H9 (cell line): ENCODE measurements around the gene GPR155. TPM values are rescaled to one million over a fixed set of nuclear protein-coding genes. Genes with fewer than 3 reads are reported as not detected.

ENCODE experiments used
- DNase-seq: peaks from one replicate; pipeline ENCODE4 v3.0.0-alpha.2; 2017
- H2AFZ ChIP-seq: one replicate; pipeline ENCODE4 v1.6.1; 2013; ENCODE audit warnings: mild to moderate bottlenecking, low read length, control low read depth, moderate library complexity
- H2AK5ac ChIP-seq: 2 replicates; pipeline ENCODE4 v1.6.1; 2013; ENCODE audit warnings: low read length, control low read depth, mixed read lengths; ENCODE audit not compliant: insufficient read length
- H2BK120ac ChIP-seq: one replicate; pipeline ENCODE4 v1.6.1; 2013; ENCODE audit warnings: low read depth, mild to moderate bottlenecking, low read length, control low read depth, inconsistent platforms; ENCODE audit not compliant: poor library complexity, severe bottlenecking
- H2BK12ac ChIP-seq: 2 replicates; pipeline ENCODE4 v1.6.1; 2013; ENCODE audit warnings: low read length, control low read depth, mixed read lengths, low read depth; ENCODE audit not compliant: insufficient read length
- H2BK15ac ChIP-seq: 2 replicates; pipeline ENCODE4 v1.6.1; 2013; ENCODE audit warnings: low read depth, low read length, control low read depth
- H2BK20ac ChIP-seq: one replicate; pipeline ENCODE4 v1.6.1; 2013; ENCODE audit warnings: low read depth, mild to moderate bottlenecking, low read length, control low read depth, inconsistent platforms; ENCODE audit not compliant: poor library complexity, severe bottlenecking
- H2BK5ac ChIP-seq: 2 replicates; pipeline ENCODE4 v1.6.1; 2013; ENCODE audit warnings: low read length, control low read depth, mixed read lengths; ENCODE audit not compliant: insufficient read length
- H3K14ac ChIP-seq: 2 replicates; pipeline ENCODE4 v1.6.1; 2013; ENCODE audit warnings: low read length, control low read depth; ENCODE audit not compliant: insufficient read depth
- H3K18ac ChIP-seq: 2 replicates; pipeline ENCODE4 v1.6.1; 2013; ENCODE audit warnings: low read depth, mild to moderate bottlenecking, mixed read lengths, low read length, control low read depth; ENCODE audit not compliant: insufficient read length
- H3K23ac ChIP-seq: 2 replicates; pipeline ENCODE4 v1.6.1; 2013; ENCODE audit warnings: low read length, control low read depth, mixed read lengths, low read depth; ENCODE audit not compliant: insufficient read length
- H3K23me2 ChIP-seq: 2 replicates; pipeline ENCODE4 v1.6.1; 2013; ENCODE audit warnings: low read depth, mild to moderate bottlenecking, mixed read lengths, low read length, control low read depth; ENCODE audit not compliant: insufficient read length, poor library complexity, severe bottlenecking
- H3K27ac ChIP-seq: 2 replicates; pipeline ENCODE4 v1.5.1; 2013; ENCODE audit warnings: low read length, control low read depth, mixed read lengths, low read depth; ENCODE audit not compliant: insufficient read length
- H3K27me3 ChIP-seq: 2 replicates; pipeline ENCODE4 v1.6.1; 2013; ENCODE audit warnings: low read length, control low read depth, inconsistent platforms; ENCODE audit not compliant: insufficient read depth
- H3K4ac ChIP-seq: 2 replicates; pipeline ENCODE4 v1.6.1; 2013; ENCODE audit warnings: low read depth, mild to moderate bottlenecking, control low read depth, inconsistent platforms, low read length, moderate library complexity
- H3K4me1 ChIP-seq: 2 replicates; pipeline ENCODE4 v1.6.1; 2013; ENCODE audit warnings: low read length, control low read depth, inconsistent platforms; ENCODE audit not compliant: insufficient read depth
- H3K4me2 ChIP-seq: 2 replicates; pipeline ENCODE4 v1.6.1; 2013; ENCODE audit warnings: low read length, control low read depth, mixed read lengths; ENCODE audit not compliant: insufficient read length, insufficient read depth
- H3K56ac ChIP-seq: 2 replicates; pipeline ENCODE4 v1.6.1; 2013; ENCODE audit warnings: low read depth, mild to moderate bottlenecking, mixed read lengths, low read length, control low read depth; ENCODE audit not compliant: insufficient read length
- H3K79me1 ChIP-seq: 2 replicates; pipeline ENCODE4 v1.6.1; 2013; ENCODE audit warnings: low read depth, mild to moderate bottlenecking, moderate library complexity, low read length, control low read depth, inconsistent platforms; ENCODE audit not compliant: insufficient read depth, poor library complexity, severe bottlenecking
- H3K79me2 ChIP-seq: 2 replicates; pipeline ENCODE4 v1.6.1; 2013; ENCODE audit warnings: low read length, control low read depth, inconsistent platforms; ENCODE audit not compliant: insufficient read depth
- H3K9ac ChIP-seq: 2 replicates; pipeline ENCODE4 v1.6.1; 2013; ENCODE audit warnings: low read length, control low read depth, mixed read lengths; ENCODE audit not compliant: insufficient read length; ENCODE audit errors: extremely low read depth
- H3K9me3 ChIP-seq: one replicate; pipeline ENCODE4 v1.6.1; 2013; ENCODE audit warnings: low read depth, low read length, inconsistent platforms; ENCODE audit not compliant: control insufficient read depth
- H3T11ph ChIP-seq: one replicate; pipeline ENCODE4 v1.6.1; 2013; ENCODE audit warnings: mild to moderate bottlenecking, low read length, control low read depth, inconsistent platforms
- H4K20me1 ChIP-seq: one replicate; pipeline ENCODE4 v1.6.1; 2013; ENCODE audit not compliant: control insufficient read depth, insufficient read length, insufficient read depth
- H4K5ac ChIP-seq: 2 replicates; pipeline ENCODE4 v1.6.1; 2013; ENCODE audit warnings: low read depth, mild to moderate bottlenecking, mixed read lengths, low read length, control low read depth; ENCODE audit not compliant: insufficient read length
- H4K8ac ChIP-seq: replicated peaks from 2 replicates; pipeline ENCODE4 v1.6.1; 2013; ENCODE audit warnings: low read length, control low read depth, mixed read lengths, low read depth; ENCODE audit not compliant: insufficient read length
- H4K91ac ChIP-seq: 2 replicates; pipeline ENCODE4 v1.6.1; 2013; ENCODE audit warnings: low read depth, mild to moderate bottlenecking, moderate library complexity, mixed read lengths, low read length, control low read depth; ENCODE audit not compliant: insufficient read length
- H3K27ac Mint-ChIP-seq, 3 experiments: 2 replicates in 2 of 3; 3 replicates in 1 of 3; pipeline ENCODE4 v1.8.0; 2020 to 2021; ENCODE audit warnings: mixed read lengths in 3 of 3, mild to moderate bottlenecking in 1 of 3, moderate library complexity in 1 of 3
- H3K27me3 Mint-ChIP-seq: 2 replicates; pipeline ENCODE4 v1.8.0; 2021; ENCODE audit warnings: low read depth, mild to moderate bottlenecking, moderate library complexity, mixed read lengths
- H3K36me3 Mint-ChIP-seq, 3 experiments: 2 replicates in 2 of 3; 3 replicates in 1 of 3; pipeline ENCODE4 v1.8.0; 2020 to 2021; ENCODE audit warnings: low read depth in 3 of 3, mixed read lengths in 3 of 3; ENCODE audit not compliant: insufficient read depth in 1 of 3
- H3K4me1 Mint-ChIP-seq, 2 experiments: 2 replicates each; pipeline ENCODE4 v1.8.0; 2020; ENCODE audit warnings: mixed read lengths in 2 of 2
- H3K4me3 Mint-ChIP-seq, 2 experiments: 2 replicates in 1 of 2; 3 replicates in 1 of 2; pipeline ENCODE4 v1.8.0; 2020 to 2021; ENCODE audit warnings: mild to moderate bottlenecking in 2 of 2, mixed read lengths in 2 of 2, moderate library complexity in 1 of 2
- H3K9me3 Mint-ChIP-seq, 2 experiments: 2 replicates in 1 of 2; 3 replicates in 1 of 2; pipeline ENCODE4 v1.8.0; 2020; ENCODE audit warnings: mild to moderate bottlenecking in 2 of 2, mixed read lengths in 2 of 2, moderate library complexity in 1 of 2
- CTCF ChIP-seq: fragments of 200-600 bp; sonication (generic); conservative IDR thresholded peaks from 3 replicates; pipeline ENCODE4 v1.8.0; 2021; ENCODE audit warnings: antibody characterized with exemption, mild to moderate bottlenecking
- WGBS: extraction: QIAGEN DNeasy Blood & Tissue Kit; methylation state at CpG from one replicate; pipeline ENCODE4 v1.1.7; 2013; ENCODE audit warnings: missing lambda C conversion rate, low lambda C conversion rate, mixed read lengths; ENCODE audit not compliant: insufficient read length; ENCODE audit errors: extremely low coverage; 5-methylcytosine and 5-hydroxymethylcytosine counted together
- total RNA-seq: library from RNA; stranded (reverse); gene quantifications from 2 replicates; pipeline ENCODE4 v1.2.1, GENCODE V29; 2021

GPR155 gene
- total RNA-seq, 1 experiment from 2014 or later: 0.35 TPM

- no peak overlapping the region for H2AK5ac ChIP-seq
- no peaks in the 10 kb centered on the region for H4K20me1 ChIP-seq
- no peaks in the 10 kb centered on the region for H3K79me1 ChIP-seq
- H3K56ac ChIP-seq: no peak overlapping the region
- no peak overlapping the region for H3K9ac ChIP-seq
- no peak overlapping the region for H3K4ac ChIP-seq
- H3K9me3 ChIP-seq: no peaks in the 10 kb centered on the region
- H2BK20ac ChIP-seq: no peak overlapping the region
- no peak overlapping the region for H2BK12ac ChIP-seq
- peaks cover 10% of the 10 kb centered on the region in 2 experiments for H3K4me1 Mint-ChIP-seq
- H4K5ac ChIP-seq: no peak overlapping the region
- H3K18ac ChIP-seq: no peak overlapping the region
- H2AFZ ChIP-seq: no peak overlapping the region
- no peak overlapping the region for H4K91ac ChIP-seq
- no peak overlapping the region for H3K4me2 ChIP-seq
- peaks cover 0 to 10% (median 0%) of the 10 kb centered on the region in 3 experiments; a peak in 2 of 7 replicates for H3K36me3 Mint-ChIP-seq
- H3K27ac ChIP-seq: no peak overlapping the region
- no peaks in the 10 kb centered on the region for H3K79me2 ChIP-seq
- H3K9me3 Mint-ChIP-seq: peaks cover 1 to 3% of the 10 kb centered on the region in 2 experiments; a peak in 2 of 5 replicates
- no peak overlapping the region for H3K27ac Mint-ChIP-seq
- DNase-seq: no peak
- H3K27me3 Mint-ChIP-seq: peaks cover 22% of the 10 kb centered on the region
- TF ChIP-seq CTCF: no peak
- H2BK5ac ChIP-seq: no peak overlapping the region
- no peaks in the 10 kb centered on the region; the same call in 1 of the 2 replicates for H3K4me1 ChIP-seq
- H2BK15ac ChIP-seq: no peak overlapping the region
- WGBS: no CpG with 5 or more reads among the region's 7 CpGs
- no peak overlapping the region for H4K8ac ChIP-seq
- H3K14ac ChIP-seq: no peak overlapping the region
- no peak overlapping the region for H3T11ph ChIP-seq
- no peak overlapping the region for H3K4me3 Mint-ChIP-seq
- no peak overlapping the region for H3K23ac ChIP-seq
- no peaks in the 10 kb centered on the region for H3K27me3 ChIP-seq
- H3K23me2 ChIP-seq: no peaks in the 10 kb centered on the region
- no peak overlapping the region for H2BK120ac ChIP-seq
These were observed 6.2 kb upstream of the GPR155 start for GRCh38 chr2:174492963-174493431.
